WTC11 (cell line): ENCODE measurements around the gene BTNL2.

Experiments used
- CBFB ChIP-seq: sonication (generic); formaldehyde crosslinking; IDR thresholded peaks from 2 replicates; pipeline ENCODE4 v1.8.1; 2022; ENCODE audit warnings: mild to moderate bottlenecking, low read depth, missing genetic modification reagents
- SP1 ChIP-seq: sonication (generic); formaldehyde crosslinking; conservative IDR thresholded peaks from 2 replicates; pipeline ENCODE4 v1.8.1; 2022; ENCODE audit warnings: missing genetic modification reagents
- ZNF263 ChIP-seq: sonication (generic); formaldehyde crosslinking; IDR thresholded peaks from 2 replicates; pipeline ENCODE4 v1.8.1; 2022; ENCODE audit warnings: low read depth, mild to moderate bottlenecking, moderate library complexity, missing genetic modification reagents
- TF ChIP-seq, protein P1 (sequence below): sonication (generic); formaldehyde crosslinking; IDR thresholded peaks from 2 replicates; pipeline ENCODE4 v1.8.1; 2022; ENCODE audit warnings: low read depth, missing genetic modification reagents, borderline replicate concordance
- TF ChIP-seq, protein P2 (sequence below): fragments of 200-600 bp; IDR thresholded peaks from 2 replicates; pipeline ENCODE4 v1.8.0; 2022; ENCODE audit warnings: antibody characterized with exemption
- TF ChIP-seq, protein P3 (sequence below): fragments of 250-450 bp; sonication (Bioruptor Pico); IDR thresholded peaks from 2 replicates; pipeline ENCODE4 v2.1.2; 2022; ENCODE audit warnings: mild to moderate bottlenecking, moderate library complexity
- TF ChIP-seq, protein P4 (sequence below): sonication (generic); formaldehyde crosslinking; IDR thresholded peaks from 2 replicates; pipeline ENCODE4 v1.8.1; 2023; ENCODE audit warnings: mild to moderate bottlenecking, missing genetic modification reagents, moderate library complexity

DNA sequence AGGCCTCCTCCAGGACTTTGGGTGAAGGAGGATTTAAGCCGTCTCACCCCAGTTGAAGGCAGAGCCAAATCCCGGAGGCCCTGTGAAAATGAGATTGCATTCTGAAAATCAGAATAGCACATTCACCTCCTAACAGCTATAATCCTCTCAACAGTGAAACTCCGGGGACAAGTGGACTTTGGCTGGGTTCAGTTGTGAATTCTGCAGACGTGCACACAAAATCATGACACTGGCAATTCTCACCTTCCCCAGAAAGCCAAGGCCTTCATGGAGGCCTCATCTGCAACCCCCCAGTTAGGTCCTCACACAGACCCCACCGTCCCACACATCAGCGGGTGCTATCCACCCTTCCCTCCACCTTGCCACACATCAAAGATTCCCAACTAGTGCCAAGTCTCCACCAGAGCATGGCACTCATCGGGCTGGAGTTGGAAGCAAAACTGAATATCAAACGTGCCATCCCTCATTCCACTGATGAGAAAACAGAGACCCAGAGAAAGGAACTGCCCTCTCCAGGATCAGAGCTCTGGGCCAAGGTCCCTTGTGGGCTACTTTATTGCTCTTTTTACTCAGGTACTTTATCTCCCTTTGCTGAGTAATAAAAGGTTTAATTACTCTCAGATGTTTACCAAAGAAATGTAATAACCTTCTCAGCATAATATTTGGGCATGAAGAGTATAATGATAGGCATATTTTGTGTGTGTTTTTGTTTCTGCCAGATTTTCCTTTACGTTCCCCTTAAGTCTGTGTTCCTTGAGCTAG lies 4.8 kb upstream of the BTNL2 start:
- TF ChIP-seq, protein P1, sequence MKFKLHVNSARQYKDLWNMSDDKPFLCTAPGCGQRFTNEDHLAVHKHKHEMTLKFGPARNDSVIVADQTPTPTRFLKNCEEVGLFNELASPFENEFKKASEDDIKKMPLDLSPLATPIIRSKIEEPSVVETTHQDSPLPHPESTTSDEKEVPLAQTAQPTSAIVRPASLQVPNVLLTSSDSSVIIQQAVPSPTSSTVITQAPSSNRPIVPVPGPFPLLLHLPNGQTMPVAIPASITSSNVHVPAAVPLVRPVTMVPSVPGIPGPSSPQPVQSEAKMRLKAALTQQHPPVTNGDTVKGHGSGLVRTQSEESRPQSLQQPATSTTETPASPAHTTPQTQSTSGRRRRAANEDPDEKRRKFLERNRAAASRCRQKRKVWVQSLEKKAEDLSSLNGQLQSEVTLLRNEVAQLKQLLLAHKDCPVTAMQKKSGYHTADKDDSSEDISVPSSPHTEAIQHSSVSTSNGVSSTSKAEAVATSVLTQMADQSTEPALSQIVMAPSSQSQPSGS (CRISPR knock-in tag), result no peak
- TF ChIP-seq, protein P2, sequence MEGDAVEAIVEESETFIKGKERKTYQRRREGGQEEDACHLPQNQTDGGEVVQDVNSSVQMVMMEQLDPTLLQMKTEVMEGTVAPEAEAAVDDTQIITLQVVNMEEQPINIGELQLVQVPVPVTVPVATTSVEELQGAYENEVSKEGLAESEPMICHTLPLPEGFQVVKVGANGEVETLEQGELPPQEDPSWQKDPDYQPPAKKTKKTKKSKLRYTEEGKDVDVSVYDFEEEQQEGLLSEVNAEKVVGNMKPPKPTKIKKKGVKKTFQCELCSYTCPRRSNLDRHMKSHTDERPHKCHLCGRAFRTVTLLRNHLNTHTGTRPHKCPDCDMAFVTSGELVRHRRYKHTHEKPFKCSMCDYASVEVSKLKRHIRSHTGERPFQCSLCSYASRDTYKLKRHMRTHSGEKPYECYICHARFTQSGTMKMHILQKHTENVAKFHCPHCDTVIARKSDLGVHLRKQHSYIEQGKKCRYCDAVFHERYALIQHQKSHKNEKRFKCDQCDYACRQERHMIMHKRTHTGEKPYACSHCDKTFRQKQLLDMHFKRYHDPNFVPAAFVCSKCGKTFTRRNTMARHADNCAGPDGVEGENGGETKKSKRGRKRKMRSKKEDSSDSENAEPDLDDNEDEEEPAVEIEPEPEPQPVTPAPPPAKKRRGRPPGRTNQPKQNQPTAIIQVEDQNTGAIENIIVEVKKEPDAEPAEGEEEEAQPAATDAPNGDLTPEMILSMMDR, result no peak
- TF ChIP-seq CBFB (CRISPR knock-in tag), result no peak
- TF ChIP-seq ZNF263 (CRISPR knock-in tag), result no peak
- TF ChIP-seq SP1, result no peak
- TF ChIP-seq, protein P3, sequence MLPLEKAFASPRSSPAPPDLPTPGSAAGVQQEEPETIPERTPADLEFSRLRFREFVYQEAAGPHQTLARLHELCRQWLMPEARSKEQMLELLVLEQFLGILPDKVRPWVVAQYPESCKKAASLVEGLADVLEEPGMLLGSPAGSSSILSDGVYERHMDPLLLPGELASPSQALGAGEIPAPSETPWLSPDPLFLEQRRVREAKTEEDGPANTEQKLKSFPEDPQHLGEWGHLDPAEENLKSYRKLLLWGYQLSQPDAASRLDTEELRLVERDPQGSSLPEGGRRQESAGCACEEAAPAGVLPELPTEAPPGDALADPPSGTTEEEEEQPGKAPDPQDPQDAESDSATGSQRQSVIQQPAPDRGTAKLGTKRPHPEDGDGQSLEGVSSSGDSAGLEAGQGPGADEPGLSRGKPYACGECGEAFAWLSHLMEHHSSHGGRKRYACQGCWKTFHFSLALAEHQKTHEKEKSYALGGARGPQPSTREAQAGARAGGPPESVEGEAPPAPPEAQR (CRISPR knock-in tag), result no peak
- TF ChIP-seq, protein P4, sequence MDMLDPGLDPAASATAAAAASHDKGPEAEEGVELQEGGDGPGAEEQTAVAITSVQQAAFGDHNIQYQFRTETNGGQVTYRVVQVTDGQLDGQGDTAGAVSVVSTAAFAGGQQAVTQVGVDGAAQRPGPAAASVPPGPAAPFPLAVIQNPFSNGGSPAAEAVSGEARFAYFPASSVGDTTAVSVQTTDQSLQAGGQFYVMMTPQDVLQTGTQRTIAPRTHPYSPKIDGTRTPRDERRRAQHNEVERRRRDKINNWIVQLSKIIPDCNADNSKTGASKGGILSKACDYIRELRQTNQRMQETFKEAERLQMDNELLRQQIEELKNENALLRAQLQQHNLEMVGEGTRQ (CRISPR knock-in tag), result no peak
